H9 (cell line): ENCODE measurements around the gene SET. TPM values are rescaled to one million over a fixed set of nuclear protein-coding genes. Genes with fewer than 3 reads are reported as not detected.
A peak's percentile ranks its signal among the peaks of the same experiment; 100 is the strongest.

Experiments used
- DNase-seq: peaks from one replicate; pipeline ENCODE4 v3.0.0-alpha.2; 2017
- H2AFZ ChIP-seq: one replicate; pipeline ENCODE4 v1.6.1; 2013; ENCODE audit warnings: mild to moderate bottlenecking, low read length, control low read depth, moderate library complexity
- H2AK5ac ChIP-seq: 2 replicates; pipeline ENCODE4 v1.6.1; 2013; ENCODE audit warnings: low read length, control low read depth, mixed read lengths; ENCODE audit not compliant: insufficient read length
- H2BK120ac ChIP-seq: one replicate; pipeline ENCODE4 v1.6.1; 2013; ENCODE audit warnings: low read depth, mild to moderate bottlenecking, low read length, control low read depth, inconsistent platforms; ENCODE audit not compliant: poor library complexity, severe bottlenecking
- H2BK12ac ChIP-seq: 2 replicates; pipeline ENCODE4 v1.6.1; 2013; ENCODE audit warnings: low read length, control low read depth, mixed read lengths, low read depth; ENCODE audit not compliant: insufficient read length
- H2BK15ac ChIP-seq: 2 replicates; pipeline ENCODE4 v1.6.1; 2013; ENCODE audit warnings: low read depth, low read length, control low read depth
- H2BK20ac ChIP-seq: one replicate; pipeline ENCODE4 v1.6.1; 2013; ENCODE audit warnings: low read depth, mild to moderate bottlenecking, low read length, control low read depth, inconsistent platforms; ENCODE audit not compliant: poor library complexity, severe bottlenecking
- H2BK5ac ChIP-seq: 2 replicates; pipeline ENCODE4 v1.6.1; 2013; ENCODE audit warnings: low read length, control low read depth, mixed read lengths; ENCODE audit not compliant: insufficient read length
- H3K14ac ChIP-seq: 2 replicates; pipeline ENCODE4 v1.6.1; 2013; ENCODE audit warnings: low read length, control low read depth; ENCODE audit not compliant: insufficient read depth
- H3K18ac ChIP-seq: 2 replicates; pipeline ENCODE4 v1.6.1; 2013; ENCODE audit warnings: low read depth, mild to moderate bottlenecking, mixed read lengths, low read length, control low read depth; ENCODE audit not compliant: insufficient read length
- H3K23ac ChIP-seq: 2 replicates; pipeline ENCODE4 v1.6.1; 2013; ENCODE audit warnings: low read length, control low read depth, mixed read lengths, low read depth; ENCODE audit not compliant: insufficient read length
- H3K23me2 ChIP-seq: 2 replicates; pipeline ENCODE4 v1.6.1; 2013; ENCODE audit warnings: low read depth, mild to moderate bottlenecking, mixed read lengths, low read length, control low read depth; ENCODE audit not compliant: insufficient read length, poor library complexity, severe bottlenecking
- H3K27ac ChIP-seq: 2 replicates; pipeline ENCODE4 v1.5.1; 2013; ENCODE audit warnings: low read length, control low read depth, mixed read lengths, low read depth; ENCODE audit not compliant: insufficient read length
- H3K27me3 ChIP-seq: 2 replicates; pipeline ENCODE4 v1.6.1; 2013; ENCODE audit warnings: low read length, control low read depth, inconsistent platforms; ENCODE audit not compliant: insufficient read depth
- H3K4ac ChIP-seq: 2 replicates; pipeline ENCODE4 v1.6.1; 2013; ENCODE audit warnings: low read depth, mild to moderate bottlenecking, control low read depth, inconsistent platforms, low read length, moderate library complexity
- H3K4me1 ChIP-seq: 2 replicates; pipeline ENCODE4 v1.6.1; 2013; ENCODE audit warnings: low read length, control low read depth, inconsistent platforms; ENCODE audit not compliant: insufficient read depth
- H3K4me2 ChIP-seq: 2 replicates; pipeline ENCODE4 v1.6.1; 2013; ENCODE audit warnings: low read length, control low read depth, mixed read lengths; ENCODE audit not compliant: insufficient read length, insufficient read depth
- H3K56ac ChIP-seq: 2 replicates; pipeline ENCODE4 v1.6.1; 2013; ENCODE audit warnings: low read depth, mild to moderate bottlenecking, mixed read lengths, low read length, control low read depth; ENCODE audit not compliant: insufficient read length
- H3K79me1 ChIP-seq: 2 replicates; pipeline ENCODE4 v1.6.1; 2013; ENCODE audit warnings: low read depth, mild to moderate bottlenecking, moderate library complexity, low read length, control low read depth, inconsistent platforms; ENCODE audit not compliant: insufficient read depth, poor library complexity, severe bottlenecking
- H3K79me2 ChIP-seq: 2 replicates; pipeline ENCODE4 v1.6.1; 2013; ENCODE audit warnings: low read length, control low read depth, inconsistent platforms; ENCODE audit not compliant: insufficient read depth
- H3K9ac ChIP-seq: 2 replicates; pipeline ENCODE4 v1.6.1; 2013; ENCODE audit warnings: low read length, control low read depth, mixed read lengths; ENCODE audit not compliant: insufficient read length; ENCODE audit errors: extremely low read depth
- H3K9me3 ChIP-seq: one replicate; pipeline ENCODE4 v1.6.1; 2013; ENCODE audit warnings: low read depth, low read length, inconsistent platforms; ENCODE audit not compliant: control insufficient read depth
- H3T11ph ChIP-seq: one replicate; pipeline ENCODE4 v1.6.1; 2013; ENCODE audit warnings: mild to moderate bottlenecking, low read length, control low read depth, inconsistent platforms
- H4K20me1 ChIP-seq: one replicate; pipeline ENCODE4 v1.6.1; 2013; ENCODE audit not compliant: control insufficient read depth, insufficient read length, insufficient read depth
- H4K5ac ChIP-seq: 2 replicates; pipeline ENCODE4 v1.6.1; 2013; ENCODE audit warnings: low read depth, mild to moderate bottlenecking, mixed read lengths, low read length, control low read depth; ENCODE audit not compliant: insufficient read length
- H4K8ac ChIP-seq: replicated peaks from 2 replicates; pipeline ENCODE4 v1.6.1; 2013; ENCODE audit warnings: low read length, control low read depth, mixed read lengths, low read depth; ENCODE audit not compliant: insufficient read length
- H4K91ac ChIP-seq: 2 replicates; pipeline ENCODE4 v1.6.1; 2013; ENCODE audit warnings: low read depth, mild to moderate bottlenecking, moderate library complexity, mixed read lengths, low read length, control low read depth; ENCODE audit not compliant: insufficient read length
- H3K27ac Mint-ChIP-seq, 3 experiments: 2 replicates in 2 of 3; 3 replicates in 1 of 3; pipeline ENCODE4 v1.8.0; 2020 to 2021; ENCODE audit warnings: mixed read lengths in 3 of 3, mild to moderate bottlenecking in 1 of 3, moderate library complexity in 1 of 3
- H3K27me3 Mint-ChIP-seq: 2 replicates; pipeline ENCODE4 v1.8.0; 2021; ENCODE audit warnings: low read depth, mild to moderate bottlenecking, moderate library complexity, mixed read lengths
- H3K36me3 Mint-ChIP-seq, 3 experiments: 2 replicates in 2 of 3; 3 replicates in 1 of 3; pipeline ENCODE4 v1.8.0; 2020 to 2021; ENCODE audit warnings: low read depth in 3 of 3, mixed read lengths in 3 of 3; ENCODE audit not compliant: insufficient read depth in 1 of 3
- H3K4me1 Mint-ChIP-seq, 2 experiments: 2 replicates each; pipeline ENCODE4 v1.8.0; 2020; ENCODE audit warnings: mixed read lengths in 2 of 2
- H3K4me3 Mint-ChIP-seq, 2 experiments: 2 replicates in 1 of 2; 3 replicates in 1 of 2; pipeline ENCODE4 v1.8.0; 2020 to 2021; ENCODE audit warnings: mild to moderate bottlenecking in 2 of 2, mixed read lengths in 2 of 2, moderate library complexity in 1 of 2
- H3K9me3 Mint-ChIP-seq, 2 experiments: 2 replicates in 1 of 2; 3 replicates in 1 of 2; pipeline ENCODE4 v1.8.0; 2020; ENCODE audit warnings: mild to moderate bottlenecking in 2 of 2, mixed read lengths in 2 of 2, moderate library complexity in 1 of 2
- WGBS: extraction: QIAGEN DNeasy Blood & Tissue Kit; methylation state at CpG from one replicate; pipeline ENCODE4 v1.1.7; 2013; ENCODE audit warnings: missing lambda C conversion rate, low lambda C conversion rate, mixed read lengths; ENCODE audit not compliant: insufficient read length; ENCODE audit errors: extremely low coverage; 5-methylcytosine and 5-hydroxymethylcytosine counted together
- total RNA-seq: library from RNA; stranded (reverse); gene quantifications from 2 replicates; pipeline ENCODE4 v1.2.1, GENCODE V29; 2021
- TF ChIP-seq, protein P1 (sequence below): fragments of 200-600 bp; sonication (generic); conservative IDR thresholded peaks from 3 replicates; pipeline ENCODE4 v1.8.0; 2021; ENCODE audit warnings: antibody characterized with exemption, mild to moderate bottlenecking

The SET gene
- total RNA-seq, 1 experiment from 2014 or later: 1,148 TPM

DNA sequence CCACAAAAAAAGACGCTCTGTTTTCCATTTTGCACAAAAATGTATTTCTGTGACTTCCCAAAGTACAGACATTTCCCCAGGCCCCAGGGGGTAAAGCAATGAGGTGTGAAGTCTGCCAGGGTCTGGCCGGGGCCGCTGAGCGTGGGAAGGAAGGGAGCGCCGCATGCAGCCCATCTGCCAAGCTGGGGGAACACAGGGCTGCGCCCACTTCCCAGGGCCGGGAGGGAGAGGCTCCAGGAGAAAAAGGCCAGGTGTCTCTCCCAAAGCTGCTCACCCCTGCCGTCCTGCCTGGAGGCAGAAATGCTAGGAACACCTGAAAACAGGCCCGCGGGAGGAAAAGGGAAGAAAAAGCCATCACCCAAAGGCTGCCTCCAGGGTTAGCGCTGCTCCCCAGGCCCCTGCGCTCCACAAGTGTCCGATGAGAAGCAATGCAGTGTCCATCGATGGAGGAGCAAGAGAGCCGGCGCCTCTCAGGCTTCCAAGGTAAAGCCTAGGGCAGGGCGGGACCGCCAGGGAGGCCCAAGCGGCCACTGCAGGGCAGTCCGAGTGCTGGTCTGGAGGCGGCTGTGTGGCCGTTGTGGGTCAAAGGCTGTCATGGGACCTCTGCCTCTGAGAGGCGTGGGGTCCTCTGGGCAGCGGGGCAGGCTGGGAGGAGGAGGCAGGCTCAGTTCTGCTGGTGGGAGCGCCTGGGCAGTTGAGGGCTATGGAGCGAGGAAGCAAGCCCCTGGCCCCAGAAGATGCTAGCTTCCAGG is 40.9 kb downstream of the SET start:
- Histone ChIP-seq H3K79me2 (no peaks in the 10 kb centered on the region), H3K4me2 (no peak overlapping the region), H3K18ac (no peak overlapping the region), H4K5ac (no peak overlapping the region), H2BK15ac (no peak overlapping the region), H2AFZ (no peak overlapping the region), H3T11ph (no peak overlapping the region), H3K9me3 (no peaks in the 10 kb centered on the region), H2BK20ac (no peak overlapping the region), H4K8ac (no peak overlapping the region), H3K79me1 (no peaks in the 10 kb centered on the region), H3K9ac (no peak overlapping the region), H3K23ac (no peak overlapping the region), H2AK5ac (no peak overlapping the region), H3K56ac (no peak overlapping the region), H3K4me1 (no peaks in the 10 kb centered on the region; the same call in 1 of the 2 replicates), H2BK5ac (no peak overlapping the region), H2BK12ac (no peak overlapping the region), H3K27ac (no peak overlapping the region), H4K91ac (no peak overlapping the region), H3K14ac (no peak overlapping the region), H2BK120ac (no peak overlapping the region), H3K27me3 (no peaks in the 10 kb centered on the region), H3K4ac (no peak overlapping the region), H4K20me1 (no peaks in the 10 kb centered on the region), H3K23me2 (no peaks in the 10 kb centered on the region)
- peaks cover 0 to 15% (median 4%) of the 10 kb centered on the region in 3 experiments; a peak in 1 of 7 replicates for H3K36me3 Mint-ChIP-seq
- H3K27me3 Mint-ChIP-seq: no peaks in the 10 kb centered on the region; the same call in 1 of the 2 replicates
- no CpG with 5 or more reads among the region's 27 CpGs for WGBS
- no peaks in the 10 kb centered on the region; a peak in 1 of 5 replicates for H3K9me3 Mint-ChIP-seq
- TF ChIP-seq, protein P1, sequence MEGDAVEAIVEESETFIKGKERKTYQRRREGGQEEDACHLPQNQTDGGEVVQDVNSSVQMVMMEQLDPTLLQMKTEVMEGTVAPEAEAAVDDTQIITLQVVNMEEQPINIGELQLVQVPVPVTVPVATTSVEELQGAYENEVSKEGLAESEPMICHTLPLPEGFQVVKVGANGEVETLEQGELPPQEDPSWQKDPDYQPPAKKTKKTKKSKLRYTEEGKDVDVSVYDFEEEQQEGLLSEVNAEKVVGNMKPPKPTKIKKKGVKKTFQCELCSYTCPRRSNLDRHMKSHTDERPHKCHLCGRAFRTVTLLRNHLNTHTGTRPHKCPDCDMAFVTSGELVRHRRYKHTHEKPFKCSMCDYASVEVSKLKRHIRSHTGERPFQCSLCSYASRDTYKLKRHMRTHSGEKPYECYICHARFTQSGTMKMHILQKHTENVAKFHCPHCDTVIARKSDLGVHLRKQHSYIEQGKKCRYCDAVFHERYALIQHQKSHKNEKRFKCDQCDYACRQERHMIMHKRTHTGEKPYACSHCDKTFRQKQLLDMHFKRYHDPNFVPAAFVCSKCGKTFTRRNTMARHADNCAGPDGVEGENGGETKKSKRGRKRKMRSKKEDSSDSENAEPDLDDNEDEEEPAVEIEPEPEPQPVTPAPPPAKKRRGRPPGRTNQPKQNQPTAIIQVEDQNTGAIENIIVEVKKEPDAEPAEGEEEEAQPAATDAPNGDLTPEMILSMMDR: no peak
- DNase-seq: no peak
- peaks cover 12 to 14% of the 10 kb centered on the region in 2 experiments for H3K4me1 Mint-ChIP-seq
- H3K4me3 Mint-ChIP-seq: no peak overlapping the region
- H3K27ac Mint-ChIP-seq: peak overlapping the region in 1 of 3 experiments; percentile 39; a peak in 1 of 7 replicates
